ENCODE measurements around the gene LCOR.

The LCOR gene

DNA sequence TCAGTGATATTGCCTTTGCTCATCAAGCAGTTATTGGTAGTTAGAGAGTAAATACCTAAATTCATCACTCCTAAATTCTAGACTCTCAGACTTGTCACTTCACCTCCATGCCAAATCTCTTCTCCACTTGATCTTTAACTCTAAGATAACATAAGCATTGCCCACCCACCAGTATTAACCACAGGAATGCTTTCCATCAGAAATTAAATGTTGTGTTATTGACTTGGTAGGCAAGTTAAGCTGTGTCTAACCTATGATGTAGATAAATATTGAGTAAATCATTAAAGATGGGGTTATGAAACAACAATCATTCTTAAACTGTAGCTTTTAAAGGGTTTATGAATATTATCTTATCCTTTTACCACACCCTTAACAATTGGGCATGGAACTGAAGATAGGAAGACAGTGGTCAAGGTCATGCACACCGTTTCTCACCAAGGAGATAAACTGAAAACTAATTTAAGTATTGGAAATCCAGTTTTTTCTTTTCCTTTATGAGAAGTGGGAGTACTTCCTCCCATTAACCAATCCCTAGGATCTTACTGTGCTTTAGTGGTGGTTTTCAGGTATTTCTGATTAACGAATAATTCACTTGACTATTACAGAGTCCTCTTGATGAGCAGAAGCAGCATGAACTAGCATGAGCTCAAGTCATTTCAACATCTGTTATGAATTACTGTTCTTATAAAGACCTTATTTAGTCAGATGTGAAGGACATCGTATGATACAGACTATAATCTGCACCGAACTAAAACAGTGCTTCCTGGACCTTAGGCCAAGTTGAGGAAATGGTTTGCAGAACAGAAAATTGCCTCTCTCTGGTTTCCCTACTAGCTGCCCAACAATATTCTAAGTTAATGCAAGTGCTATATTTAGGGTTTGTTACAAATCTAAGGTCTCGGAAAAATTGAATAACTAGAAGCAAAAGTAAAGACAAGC lies 142.0 kb downstream of the LCOR start:
- Histone ChIP-seq H3K9me3 (ENCODE audit: low read length) (no peaks in the 10 kb centered on the region), H3K4me1 (ENCODE audit: insufficient read depth, low read length) (peaks cover 14% of the 10 kb centered on the region)

DNA sequence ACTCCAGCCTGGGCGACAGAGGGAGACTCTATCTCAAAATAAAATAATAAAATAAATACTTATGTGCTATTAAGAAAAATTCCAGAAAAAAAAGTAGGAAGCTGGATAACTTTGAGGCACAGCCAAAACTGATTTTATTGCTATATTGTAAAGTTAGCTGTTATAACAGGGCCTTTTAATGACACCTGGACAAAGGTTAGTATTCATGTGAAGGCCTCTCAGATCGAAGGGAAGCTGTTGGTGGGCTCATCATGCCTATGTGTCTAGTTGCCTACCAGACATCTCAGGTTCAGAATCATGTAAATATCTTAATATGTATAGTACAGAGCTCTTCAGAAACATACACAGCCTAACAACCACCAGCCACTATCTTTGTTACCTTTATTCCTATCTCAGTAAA lies 143.0 kb downstream of the LCOR start:
- H3K36me3 ChIP-seq (ENCODE audit: insufficient read depth, low read length), result no peaks in the 10 kb centered on the region
- H3K9me3 ChIP-seq (ENCODE audit: low read length), result no peaks in the 10 kb centered on the region
- H2AFZ ChIP-seq (ENCODE audit: low read depth, low read length), result no peak overlapping the region
- no peaks in the 10 kb centered on the region for H3K27me3 ChIP-seq (ENCODE audit: insufficient read depth, low read length)
- H3K4me1 ChIP-seq (ENCODE audit: insufficient read depth, low read length), result peaks cover 14% of the 10 kb centered on the region
- H3K4me3 ChIP-seq (ENCODE audit: low read length), result no peak overlapping the region

More for the DNA sequence above, 142.0 kb downstream of the LCOR start:
- no peaks in the 10 kb centered on the region for H3K36me3 ChIP-seq (ENCODE audit: insufficient read depth, low read length)
- H2AFZ ChIP-seq (ENCODE audit: low read depth, low read length), result no peak overlapping the region
- H3K27me3 ChIP-seq (ENCODE audit: insufficient read depth, low read length), result no peaks in the 10 kb centered on the region
- H3K4me3 ChIP-seq (ENCODE audit: low read length), result no peak overlapping the region

DNA sequence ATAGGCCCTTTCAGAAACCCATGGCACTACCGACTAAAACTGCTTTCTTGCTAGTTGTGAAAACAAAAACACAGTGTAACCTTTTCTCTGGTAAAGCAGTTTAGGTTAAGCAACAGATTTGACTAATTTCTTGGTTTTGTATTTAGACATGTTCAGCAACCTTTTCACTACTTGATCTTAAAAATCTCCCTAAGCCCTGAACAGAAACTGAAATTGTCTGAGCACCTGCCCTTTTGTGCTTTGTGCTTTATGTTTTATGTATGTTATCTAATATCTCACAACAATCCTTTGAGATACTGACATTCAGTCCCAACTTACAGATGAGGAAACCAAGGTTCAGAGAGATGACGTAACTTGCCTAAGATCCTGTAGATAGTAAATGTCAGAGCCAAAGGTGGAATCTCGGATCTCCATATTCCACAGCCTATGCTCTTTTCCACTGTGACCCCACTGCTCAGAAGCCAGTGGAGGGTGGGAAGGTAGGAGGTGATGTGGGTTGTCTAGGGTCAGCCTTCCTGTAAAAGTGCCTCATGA lies 146.6 kb downstream of the LCOR start:
- Histone ChIP-seq H3K36me3 (ENCODE audit: insufficient read depth, low read length) (peaks cover 27% of the 10 kb centered on the region), H2AFZ (ENCODE audit: low read depth, low read length) (no peak overlapping the region), H3K4me1 (ENCODE audit: insufficient read depth, low read length) (no peaks in the 10 kb centered on the region), H3K9me3 (ENCODE audit: low read length) (peaks cover 8% of the 10 kb centered on the region), H3K4me3 (ENCODE audit: low read length) (no peak overlapping the region), H3K27me3 (ENCODE audit: insufficient read depth, low read length) (no peaks in the 10 kb centered on the region)

DNA sequence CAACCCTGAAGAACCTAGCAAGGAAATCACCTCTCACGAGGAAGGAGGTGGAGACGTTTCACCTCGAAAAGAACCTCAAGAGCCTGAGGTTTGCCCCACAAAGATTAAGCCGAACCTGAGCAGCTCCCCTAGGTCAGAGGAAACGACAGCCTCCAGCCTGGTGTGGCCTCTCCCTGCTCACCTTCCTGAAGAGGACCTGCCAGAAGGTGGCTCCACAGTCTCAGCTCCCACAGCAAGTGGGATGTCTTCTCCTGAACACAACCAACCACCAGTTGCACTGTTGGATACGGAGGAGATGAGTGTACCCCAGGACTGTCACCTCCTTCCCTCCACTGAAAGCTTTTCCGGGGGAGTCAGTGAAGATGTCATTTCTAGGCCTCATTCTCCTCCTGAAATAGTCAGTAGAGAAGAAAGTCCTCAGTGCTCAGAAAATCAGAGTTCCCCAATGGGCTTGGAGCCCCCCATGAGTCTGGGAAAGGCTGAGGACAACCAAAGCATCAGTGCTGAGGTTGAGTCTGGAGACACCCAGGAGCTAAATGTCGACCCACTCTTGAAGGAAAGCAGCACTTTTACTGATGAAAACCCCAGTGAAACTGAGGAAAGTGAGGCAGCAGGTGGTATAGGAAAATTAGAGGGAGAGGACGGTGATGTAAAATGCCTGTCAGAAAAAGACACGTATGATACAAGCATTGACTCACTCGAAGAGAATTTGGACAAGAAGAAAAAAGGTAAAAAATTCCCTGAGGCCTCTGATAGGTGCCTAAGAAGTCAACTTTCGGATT lies 150.2 kb downstream of the LCOR start:
- Histone ChIP-seq H3K4me1 (ENCODE audit: insufficient read depth, low read length) (peaks cover 20% of the 10 kb centered on the region), H3K4me3 (ENCODE audit: low read length) (no peak overlapping the region), H3K36me3 (ENCODE audit: insufficient read depth, low read length) (peaks cover 27% of the 10 kb centered on the region), H3K9me3 (ENCODE audit: low read length) (peaks cover 8% of the 10 kb centered on the region), H3K27me3 (ENCODE audit: insufficient read depth, low read length) (no peaks in the 10 kb centered on the region), H2AFZ (ENCODE audit: low read depth, low read length) (no peak overlapping the region)

DNA sequence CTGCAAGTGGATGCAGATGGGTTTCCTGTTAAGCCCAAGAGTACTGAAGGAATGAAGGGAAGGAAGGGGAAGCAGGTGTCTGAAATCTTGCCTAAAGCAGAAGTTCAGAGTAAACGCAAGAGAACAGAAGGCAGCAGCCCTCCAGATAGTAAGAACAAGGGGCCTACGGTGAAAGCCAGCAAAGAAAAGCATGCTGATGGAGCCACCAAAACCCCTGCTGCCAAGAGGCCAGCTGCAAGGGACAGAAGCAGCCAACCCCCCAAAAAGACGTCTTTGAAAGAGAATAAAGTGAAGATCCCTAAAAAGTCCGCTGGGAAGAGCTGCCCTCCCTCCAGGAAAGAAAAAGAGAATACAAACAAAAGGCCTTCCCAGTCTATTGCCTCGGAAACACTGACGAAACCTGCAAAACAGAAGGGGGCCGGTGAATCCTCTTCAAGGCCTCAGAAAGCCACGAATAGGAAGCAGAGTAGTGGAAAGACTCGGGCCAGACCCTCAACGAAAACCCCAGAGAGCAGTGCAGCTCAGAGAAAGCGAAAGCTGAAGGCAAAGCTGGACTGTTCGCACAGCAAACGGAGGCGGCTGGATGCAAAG lies 152.5 kb downstream of the LCOR start:
- peak overlapping the region; percentile 29 for H3K4me3 ChIP-seq (ENCODE audit: low read length)
- H3K36me3 ChIP-seq (ENCODE audit: insufficient read depth, low read length), result peaks cover 27% of the 10 kb centered on the region
- H2AFZ ChIP-seq (ENCODE audit: low read depth, low read length), result peak overlapping the region; percentile 65
- H3K4me1 ChIP-seq (ENCODE audit: insufficient read depth, low read length), result peaks cover 20% of the 10 kb centered on the region
- H3K27me3 ChIP-seq (ENCODE audit: insufficient read depth, low read length), result no peaks in the 10 kb centered on the region
- peaks cover 8% of the 10 kb centered on the region for H3K9me3 ChIP-seq (ENCODE audit: low read length)

DNA sequence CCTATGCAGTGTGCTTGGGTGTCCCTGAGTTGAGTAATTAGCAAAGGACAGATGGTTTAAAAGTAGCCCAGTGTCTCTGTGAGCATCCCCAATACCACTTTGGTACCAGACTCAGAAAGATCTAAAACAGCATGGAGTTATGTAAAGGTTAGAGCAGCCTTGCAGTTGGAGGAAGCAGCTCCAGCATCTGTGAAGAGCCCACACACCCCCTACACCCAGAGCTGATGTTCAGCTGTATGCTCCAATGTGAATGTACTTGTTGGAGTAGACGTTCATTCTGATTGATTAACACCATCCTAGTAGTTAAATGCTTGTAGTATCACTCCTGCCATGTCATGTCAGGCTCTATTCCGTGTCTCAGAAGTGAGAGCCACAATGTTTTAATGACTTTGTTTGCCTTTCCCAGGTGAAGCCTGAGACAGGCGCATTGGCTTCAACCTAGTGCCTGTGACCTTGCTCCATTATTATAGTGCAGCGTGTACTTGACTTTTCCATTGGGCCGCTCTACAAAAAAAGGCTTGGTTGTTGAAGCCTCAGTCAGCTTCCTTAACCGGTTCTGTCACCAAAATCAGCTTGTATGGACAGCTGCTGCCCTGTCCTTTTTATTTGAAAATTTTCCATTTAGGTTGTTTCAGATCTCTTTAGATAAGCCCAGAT lies 154.2 kb downstream of the LCOR start:
- Histone ChIP-seq H3K9me3 (ENCODE audit: low read length) (peaks cover 8% of the 10 kb centered on the region), H2AFZ (ENCODE audit: low read depth, low read length) (no peak overlapping the region), H3K4me1 (ENCODE audit: insufficient read depth, low read length) (peaks cover 20% of the 10 kb centered on the region), H3K27me3 (ENCODE audit: insufficient read depth, low read length) (no peaks in the 10 kb centered on the region), H3K36me3 (ENCODE audit: insufficient read depth, low read length) (peaks cover 19% of the 10 kb centered on the region), H3K4me3 (ENCODE audit: low read length) (no peak overlapping the region)

DNA sequence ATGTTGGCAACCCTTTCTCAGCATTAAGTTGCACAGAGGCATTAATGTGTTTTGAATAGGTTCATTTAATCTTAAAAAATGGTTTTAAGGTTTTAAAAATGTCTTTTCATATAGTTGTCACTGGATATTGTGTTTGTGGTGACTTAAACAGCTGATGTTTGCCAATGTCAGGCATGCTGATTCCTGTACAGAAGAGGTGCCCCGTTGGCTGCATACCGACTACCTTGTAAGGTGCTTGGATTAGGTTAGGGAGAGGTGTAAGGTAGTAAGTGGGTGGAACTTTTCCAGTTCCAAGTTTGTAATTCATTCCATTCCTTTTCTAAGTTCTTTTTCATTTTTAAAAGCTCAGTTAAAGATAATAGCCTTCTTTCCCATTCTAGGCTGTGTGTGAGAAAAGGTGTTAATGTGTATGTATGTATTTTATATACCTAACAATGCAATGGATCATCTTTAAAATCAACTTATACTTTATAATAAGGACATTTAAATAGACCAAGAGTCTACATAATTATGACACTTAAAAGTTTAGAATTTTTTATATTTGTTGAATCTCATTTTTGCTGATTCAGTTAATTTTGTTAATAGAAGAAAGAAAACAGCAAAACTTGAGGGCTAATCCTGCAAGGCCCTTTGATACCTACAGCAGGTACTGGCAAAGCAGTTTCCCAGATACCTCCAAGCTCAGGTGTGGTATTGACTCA lies 155.2 kb downstream of the LCOR start:
- peaks cover 9% of the 10 kb centered on the region for H3K36me3 ChIP-seq (ENCODE audit: insufficient read depth, low read length)
- no peak overlapping the region for H3K4me3 ChIP-seq (ENCODE audit: low read length)
- peaks cover under 1% of the 10 kb centered on the region for H3K9me3 ChIP-seq (ENCODE audit: low read length)
- H3K4me1 ChIP-seq (ENCODE audit: insufficient read depth, low read length), result peaks cover 20% of the 10 kb centered on the region
- H2AFZ ChIP-seq (ENCODE audit: low read depth, low read length), result no peak overlapping the region
- no peaks in the 10 kb centered on the region for H3K27me3 ChIP-seq (ENCODE audit: insufficient read depth, low read length)

DNA sequence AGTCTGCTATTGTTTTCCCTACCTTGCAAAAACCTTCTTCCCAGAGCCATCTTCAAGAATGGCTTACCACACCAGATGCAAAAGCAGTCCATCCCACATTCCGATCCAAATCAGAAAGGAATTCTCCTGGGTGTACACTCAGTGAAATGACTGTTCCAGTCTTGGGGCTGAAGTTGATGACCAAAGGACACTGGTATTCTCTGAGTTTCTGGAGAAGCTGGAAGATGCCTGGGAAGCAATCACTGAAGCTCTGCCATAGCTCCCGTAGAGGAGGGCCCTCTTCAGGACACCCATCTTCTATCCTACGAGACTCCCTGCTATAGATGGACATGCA lies 155.7 kb downstream of the LCOR start:
- Histone ChIP-seq H3K4me1 (ENCODE audit: insufficient read depth, low read length) (peaks cover 20% of the 10 kb centered on the region), H3K9me3 (ENCODE audit: low read length) (no peaks in the 10 kb centered on the region), H3K27me3 (ENCODE audit: insufficient read depth, low read length) (no peaks in the 10 kb centered on the region), H2AFZ (ENCODE audit: low read depth, low read length) (no peak overlapping the region), H3K4me3 (ENCODE audit: low read length) (no peak overlapping the region), H3K36me3 (ENCODE audit: insufficient read depth, low read length) (peaks cover 4% of the 10 kb centered on the region)

DNA sequence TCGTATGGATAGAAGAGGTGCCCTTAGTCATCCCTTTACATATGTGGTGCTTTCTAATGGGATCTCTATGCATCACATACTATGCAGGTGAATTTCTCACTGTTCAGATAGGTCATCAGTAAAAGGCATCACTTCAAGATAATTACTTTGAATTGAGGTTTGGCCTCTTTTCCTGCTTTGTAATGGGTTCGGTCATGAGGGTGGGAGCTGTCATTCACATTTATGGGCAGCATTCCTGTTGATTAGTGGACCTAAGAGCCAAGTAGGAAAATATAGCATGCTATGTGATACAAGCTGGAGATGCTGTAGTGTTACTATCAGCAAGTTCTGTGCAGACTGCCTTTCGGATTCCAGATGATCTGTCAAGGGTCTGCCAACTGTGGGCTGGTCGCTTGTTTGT lies 156.3 kb downstream of the LCOR start:
- no peaks in the 10 kb centered on the region for H3K27me3 ChIP-seq (ENCODE audit: insufficient read depth, low read length)
- no peak overlapping the region for H3K4me3 ChIP-seq (ENCODE audit: low read length)
- no peaks in the 10 kb centered on the region for H3K9me3 ChIP-seq (ENCODE audit: low read length)
- no peaks in the 10 kb centered on the region for H3K36me3 ChIP-seq (ENCODE audit: insufficient read depth, low read length)
- peaks cover 20% of the 10 kb centered on the region for H3K4me1 ChIP-seq (ENCODE audit: insufficient read depth, low read length)
- H2AFZ ChIP-seq (ENCODE audit: low read depth, low read length), result no peak overlapping the region

DNA sequence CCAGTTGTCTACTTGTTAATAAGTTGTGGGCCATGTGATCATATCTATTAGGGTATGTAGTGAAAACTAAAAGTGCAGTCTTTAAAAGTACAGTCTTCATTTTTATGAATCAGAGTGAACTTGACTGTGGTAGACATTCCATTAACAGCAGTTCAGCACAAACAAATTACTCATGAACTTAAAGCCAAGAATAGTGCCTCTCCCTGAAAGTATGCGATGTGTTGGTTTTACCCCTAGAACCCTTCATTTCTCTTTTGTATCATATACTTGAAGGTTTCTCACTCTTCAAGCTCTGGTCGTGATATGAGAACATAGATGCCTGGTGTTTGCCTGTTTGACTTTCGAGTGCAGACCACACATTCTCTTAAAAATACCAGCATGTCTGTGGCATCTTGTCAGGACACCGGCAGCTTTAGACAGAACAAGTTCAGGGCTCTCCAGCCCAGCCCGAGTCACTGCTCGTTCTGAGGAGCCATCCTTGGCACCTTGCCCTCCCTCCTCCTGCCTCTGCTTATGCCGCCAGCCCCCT lies 159.3 kb downstream of the LCOR start:
- H3K36me3 ChIP-seq (ENCODE audit: insufficient read depth, low read length), result no peaks in the 10 kb centered on the region
- H3K4me1 ChIP-seq (ENCODE audit: insufficient read depth, low read length), result no peaks in the 10 kb centered on the region
- no peaks in the 10 kb centered on the region for H3K9me3 ChIP-seq (ENCODE audit: low read length)
- no peak overlapping the region for H3K4me3 ChIP-seq (ENCODE audit: low read length)
- H3K27me3 ChIP-seq (ENCODE audit: insufficient read depth, low read length), result no peaks in the 10 kb centered on the region
- H2AFZ ChIP-seq (ENCODE audit: low read depth, low read length), result no peak overlapping the region

DNA sequence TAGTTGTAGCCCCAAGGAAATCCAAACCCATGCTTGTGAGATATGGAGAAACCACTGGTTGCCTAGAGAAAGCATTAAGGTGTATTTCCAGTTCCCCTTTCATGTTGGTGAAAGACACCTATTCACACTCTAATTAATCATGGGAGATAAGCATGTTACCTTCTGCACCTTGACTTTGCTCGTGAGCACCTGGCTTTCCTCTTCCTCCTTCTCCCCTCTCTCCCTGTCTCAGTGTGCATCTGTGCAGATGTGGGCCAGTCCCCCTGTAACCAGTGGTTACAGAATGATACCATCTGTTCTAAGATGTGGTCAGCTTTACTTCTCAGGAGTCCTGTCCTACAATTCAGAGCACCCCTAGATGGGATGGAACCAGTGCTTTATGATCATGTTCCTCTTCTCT lies 160.6 kb downstream of the LCOR start:
- Histone ChIP-seq H3K36me3 (ENCODE audit: insufficient read depth, low read length) (no peaks in the 10 kb centered on the region), H2AFZ (ENCODE audit: low read depth, low read length) (no peak overlapping the region), H3K27me3 (ENCODE audit: insufficient read depth, low read length) (no peaks in the 10 kb centered on the region), H3K4me1 (ENCODE audit: insufficient read depth, low read length) (no peaks in the 10 kb centered on the region), H3K4me3 (ENCODE audit: low read length) (no peak overlapping the region), H3K9me3 (ENCODE audit: low read length) (no peaks in the 10 kb centered on the region)

DNA sequence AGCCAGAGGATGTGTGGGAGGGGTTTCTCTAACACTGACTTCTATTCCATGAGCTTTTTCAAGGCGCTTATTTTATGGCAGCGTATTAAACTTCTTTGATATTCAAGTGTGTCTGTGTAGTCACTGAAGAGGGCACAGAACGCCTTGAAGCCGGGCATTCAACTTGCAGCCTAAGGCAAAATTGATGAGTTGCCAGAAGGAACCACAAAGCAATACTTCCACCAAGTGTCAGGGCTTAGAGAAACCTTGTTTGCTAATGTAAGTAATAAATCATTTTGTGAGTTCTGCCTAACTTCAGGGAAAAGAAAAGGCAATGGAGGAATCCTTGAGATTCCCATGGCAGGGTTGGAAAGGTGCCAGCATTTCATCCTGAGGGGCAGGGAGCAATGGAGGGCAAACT lies 163.8 kb downstream of the LCOR start:
- Histone ChIP-seq H2AFZ (ENCODE audit: low read depth, low read length) (no peak overlapping the region), H3K9me3 (ENCODE audit: low read length) (no peaks in the 10 kb centered on the region), H3K4me3 (ENCODE audit: low read length) (no peak overlapping the region), H3K27me3 (ENCODE audit: insufficient read depth, low read length) (no peaks in the 10 kb centered on the region), H3K4me1 (ENCODE audit: insufficient read depth, low read length) (no peaks in the 10 kb centered on the region), H3K36me3 (ENCODE audit: insufficient read depth, low read length) (peaks cover 10% of the 10 kb centered on the region)
